OCI-LY7 (cell line): ENCODE measurements around the gene SYNGR3.

Experiments used
- CTCF ChIP-seq: fragments of 200-600 bp; sonication (generic); conservative IDR thresholded peaks from 2 replicates; pipeline ENCODE4 v1.5.1; 2014; ENCODE audit warnings: mild to moderate bottlenecking, antibody characterized with exemption, low read length, moderate library complexity, mixed read lengths
- EZH2phosphoT487 ChIP-seq: fragments of 200-600 bp; sonication (generic); IDR thresholded peaks from 2 replicates; pipeline ENCODE4 v1.6.1; 2018; ENCODE audit warnings: low read depth, borderline replicate concordance, mild to moderate bottlenecking, mixed run types, antibody characterized with exemption, low read length, moderate library complexity, mixed read lengths

DNA sequence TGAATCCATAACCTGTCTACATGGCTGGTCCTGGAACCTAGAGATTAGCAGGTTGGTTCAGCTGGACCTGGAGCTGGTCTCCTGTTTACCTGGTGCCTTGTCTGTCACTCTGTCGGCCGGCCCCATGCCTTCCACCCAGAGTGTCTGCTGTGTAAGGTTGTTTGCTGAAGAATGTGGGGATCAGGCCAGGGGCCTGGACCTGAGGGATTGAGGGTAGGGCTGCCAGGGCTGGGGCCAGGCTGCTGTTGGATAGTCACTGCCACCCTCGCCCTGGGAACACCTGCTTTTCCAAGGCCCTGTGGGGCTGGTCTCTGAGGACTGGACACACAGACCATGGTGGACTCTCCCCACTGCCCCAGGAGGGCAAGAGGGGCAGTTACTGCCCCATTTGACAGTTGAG, 38.4 kb downstream of the SYNGR3 start:
- TF ChIP-seq CTCF (no peak), EZH2phosphoT487 (no peak)
